22Rv1 (cell line): ENCODE measurements around the gene KCNAB1.

Experiments used
- ZFX ChIP-seq: fragments of 450-650 bp; IDR thresholded peaks from 2 replicates; pipeline ENCODE4 v1.6.1; 2017; ENCODE audit warnings: antibody characterized with exemption, borderline replicate concordance
- TF ChIP-seq, protein P1 (sequence below): fragments of 450-650 bp; IDR thresholded peaks from 2 replicates; pipeline ENCODE4 v1.5.1; 2017; ENCODE audit warnings: mild to moderate bottlenecking

DNA sequence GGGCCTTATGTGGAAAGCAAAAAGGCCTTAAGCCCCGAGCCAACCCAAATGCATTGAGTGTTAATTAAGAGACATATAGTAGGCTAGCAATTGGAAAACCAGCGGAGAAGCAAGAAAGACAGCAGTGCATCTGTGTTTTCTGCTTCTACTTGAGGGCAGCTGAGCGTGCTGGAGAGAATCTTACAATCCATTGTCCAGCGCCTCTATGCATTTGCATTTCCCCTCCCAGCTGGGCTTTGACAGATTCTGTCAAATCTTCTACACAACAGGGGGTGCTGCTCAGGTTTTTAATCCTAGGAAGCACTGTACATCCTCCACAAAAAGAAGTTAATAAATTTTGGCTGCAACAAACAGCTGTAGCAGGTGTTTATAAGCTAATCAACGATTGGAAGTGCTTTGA is 410.6 kb downstream of the KCNAB1 start:
- TF ChIP-seq, protein P1, sequence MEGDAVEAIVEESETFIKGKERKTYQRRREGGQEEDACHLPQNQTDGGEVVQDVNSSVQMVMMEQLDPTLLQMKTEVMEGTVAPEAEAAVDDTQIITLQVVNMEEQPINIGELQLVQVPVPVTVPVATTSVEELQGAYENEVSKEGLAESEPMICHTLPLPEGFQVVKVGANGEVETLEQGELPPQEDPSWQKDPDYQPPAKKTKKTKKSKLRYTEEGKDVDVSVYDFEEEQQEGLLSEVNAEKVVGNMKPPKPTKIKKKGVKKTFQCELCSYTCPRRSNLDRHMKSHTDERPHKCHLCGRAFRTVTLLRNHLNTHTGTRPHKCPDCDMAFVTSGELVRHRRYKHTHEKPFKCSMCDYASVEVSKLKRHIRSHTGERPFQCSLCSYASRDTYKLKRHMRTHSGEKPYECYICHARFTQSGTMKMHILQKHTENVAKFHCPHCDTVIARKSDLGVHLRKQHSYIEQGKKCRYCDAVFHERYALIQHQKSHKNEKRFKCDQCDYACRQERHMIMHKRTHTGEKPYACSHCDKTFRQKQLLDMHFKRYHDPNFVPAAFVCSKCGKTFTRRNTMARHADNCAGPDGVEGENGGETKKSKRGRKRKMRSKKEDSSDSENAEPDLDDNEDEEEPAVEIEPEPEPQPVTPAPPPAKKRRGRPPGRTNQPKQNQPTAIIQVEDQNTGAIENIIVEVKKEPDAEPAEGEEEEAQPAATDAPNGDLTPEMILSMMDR = no peak
- TF ChIP-seq ZFX = no peak
